ENCODE data around the gene UCHL1. TPM values are rescaled to one million over a fixed set of nuclear protein-coding genes. Genes with fewer than 3 reads are reported as not detected.

Gene UCHL1
- total RNA-seq, 2 donors from 2014 or later, result 26.5 to 103 TPM

- H3K9me3 ChIP-seq, result no peaks in the 10 kb centered on the region
- WGBS, 2 donors, result 74 to 79% methylated on average over 5 of the region's 5 CpGs
- no peak overlapping the region for H3K27ac ChIP-seq
- no peaks in the 10 kb centered on the region for H3K4me1 ChIP-seq
- ATAC-seq (no peak), DNase-seq (no peak)
- no peak overlapping the region for H3K4me3 ChIP-seq
- intact Hi-C loops (cut with DNase I), result no loop called here
- H3K27me3 ChIP-seq, result no peaks in the 10 kb centered on the region
- TF ChIP-seq POLR2A (IDR thresholded peaks at IDR 0.05) (no peak), CTCF (IDR thresholded peaks at IDR 0.05) (no peak)
- no peaks in the 10 kb centered on the region for H3K36me3 ChIP-seq (replicated peaks in 1 of 2; ENCODE audit: insufficient read depth in 1 of 2, low read depth in 2 of 2)
These were observed 24.3 kb upstream of the UCHL1 start for GRCh38 chr4:41232406-41232805.

- no peaks in the 10 kb centered on the region for H3K27me3 ChIP-seq
- no peaks in the 10 kb centered on the region for H3K36me3 ChIP-seq (replicated peaks in 1 of 2; ENCODE audit: insufficient read depth in 1 of 2, low read depth in 2 of 2)
- no peak for ATAC-seq
- H3K4me3 ChIP-seq, result no peak overlapping the region
- 62 to 69% methylated on average over 3 of the region's 3 CpGs for WGBS, 2 donors
- TF ChIP-seq CTCF (IDR thresholded peaks at IDR 0.05) (no peak), POLR2A (IDR thresholded peaks at IDR 0.05) (no peak)
- no peaks in the 10 kb centered on the region for H3K4me1 ChIP-seq
- no peak overlapping the region for H3K27ac ChIP-seq
- no peak for DNase-seq
- H3K9me3 ChIP-seq, result no peaks in the 10 kb centered on the region
- intact Hi-C loops (cut with DNase I), result no loop called here
These were observed 23.9 kb upstream of the UCHL1 start for GRCh38 chr4:41232856-41233255.

DNA sequence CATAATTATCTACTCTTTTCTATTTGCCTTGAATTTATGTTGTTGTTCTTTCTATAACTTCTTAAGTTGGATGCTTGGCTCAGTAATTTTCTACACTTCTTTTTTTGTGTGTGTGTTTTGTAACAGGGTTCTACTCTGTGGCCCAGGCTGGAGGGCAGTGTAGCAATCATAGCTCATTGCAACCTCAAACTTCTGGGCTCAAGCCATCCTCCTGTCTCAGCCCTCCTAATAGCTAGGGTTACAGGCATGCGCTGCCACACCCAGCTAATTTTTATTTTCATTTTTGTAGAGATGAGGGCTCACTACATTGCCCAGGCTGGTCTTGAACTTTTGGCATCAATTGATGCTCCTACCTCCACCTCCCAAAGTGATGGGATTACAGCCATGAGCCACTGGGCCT, 20.7 kb upstream of the UCHL1 start:
- H3K9me3 ChIP-seq, result no peaks in the 10 kb centered on the region
- no peak overlapping the region for H3K4me3 ChIP-seq
- 87 to 100% methylated on average over 1 of the region's 1 CpG for WGBS, 2 donors
- intact Hi-C loops (cut with DNase I), result no loop called here
- no peak overlapping the region for H3K27ac ChIP-seq
- no peak for TF ChIP-seq POLR2A (IDR thresholded peaks at IDR 0.05)
- TF ChIP-seq CTCF (IDR thresholded peaks at IDR 0.05), result no peak
- DNase-seq (no peak), ATAC-seq (no peak)
- no peaks in the 10 kb centered on the region for H3K4me1 ChIP-seq
- H3K27me3 ChIP-seq, result no peaks in the 10 kb centered on the region
- no peaks in the 10 kb centered on the region for H3K36me3 ChIP-seq (replicated peaks in 1 of 2; ENCODE audit: insufficient read depth in 1 of 2, low read depth in 2 of 2)

GRCh38 chr4:41236508-41236907, 20.2 kb upstream of the UCHL1 start:
- Histone ChIP-seq H3K9me3 (no peaks in the 10 kb centered on the region), H3K27ac (no peak overlapping the region), H3K4me1 (no peaks in the 10 kb centered on the region), H3K27me3 (no peaks in the 10 kb centered on the region), H3K4me3 (no peak overlapping the region), H3K36me3 (replicated peaks in 1 of 2; ENCODE audit: insufficient read depth in 1 of 2, low read depth in 2 of 2) (no peaks in the 10 kb centered on the region)
- no peak for DNase-seq
- intact Hi-C loops (cut with DNase I), result no loop called here
- TF ChIP-seq CTCF (IDR thresholded peaks at IDR 0.05), result no peak
- TF ChIP-seq POLR2A (IDR thresholded peaks at IDR 0.05), result no peak
- no peak for ATAC-seq
- WGBS, 2 donors, result 71 to 83% methylated on average over 1 of the region's 1 CpG

DNA sequence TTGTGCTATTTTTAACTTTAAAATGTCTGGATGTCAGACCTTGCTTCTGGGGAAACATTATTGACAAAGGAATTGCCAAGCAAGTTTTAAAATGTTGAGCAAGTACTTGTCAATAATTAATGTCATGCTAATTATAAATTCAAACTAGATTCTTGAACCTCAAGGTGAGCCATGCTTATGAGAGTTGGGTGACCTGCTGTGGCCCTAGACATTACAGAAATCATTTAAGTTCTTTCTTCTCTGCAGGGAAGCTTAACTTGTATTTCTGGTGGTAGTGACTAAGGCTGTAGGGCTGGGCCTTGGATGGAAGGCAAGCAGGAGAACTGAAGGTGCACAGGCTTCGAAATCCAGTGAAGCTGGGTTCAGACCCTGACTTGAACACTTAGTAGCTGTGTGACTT, 14.8 kb upstream of the UCHL1 start:
- ATAC-seq (no peak), DNase-seq (no peak)
- TF ChIP-seq POLR2A (IDR thresholded peaks at IDR 0.05) (no peak), CTCF (IDR thresholded peaks at IDR 0.05) (no peak)
- Histone ChIP-seq H3K27ac (no peak overlapping the region), H3K9me3 (no peaks in the 10 kb centered on the region), H3K4me1 (no peaks in the 10 kb centered on the region), H3K27me3 (no peaks in the 10 kb centered on the region), H3K36me3 (replicated peaks in 1 of 2; ENCODE audit: insufficient read depth in 1 of 2, low read depth in 2 of 2) (no peaks in the 10 kb centered on the region), H3K4me3 (no peak overlapping the region)
- 94 to 100% methylated on average over 1 of the region's 1 CpG for WGBS, 2 donors
- intact Hi-C loops (cut with DNase I), result no loop called here
